ENCODE data around the gene LETMD1. TPM values are rescaled to one million over a fixed set of nuclear protein-coding genes. Genes with fewer than 3 reads are reported as not detected.

The LETMD1 gene
- total and polyA plus RNA-seq, 2 donors from 2014 or later = 54.4 to 68.2 TPM

DNA sequence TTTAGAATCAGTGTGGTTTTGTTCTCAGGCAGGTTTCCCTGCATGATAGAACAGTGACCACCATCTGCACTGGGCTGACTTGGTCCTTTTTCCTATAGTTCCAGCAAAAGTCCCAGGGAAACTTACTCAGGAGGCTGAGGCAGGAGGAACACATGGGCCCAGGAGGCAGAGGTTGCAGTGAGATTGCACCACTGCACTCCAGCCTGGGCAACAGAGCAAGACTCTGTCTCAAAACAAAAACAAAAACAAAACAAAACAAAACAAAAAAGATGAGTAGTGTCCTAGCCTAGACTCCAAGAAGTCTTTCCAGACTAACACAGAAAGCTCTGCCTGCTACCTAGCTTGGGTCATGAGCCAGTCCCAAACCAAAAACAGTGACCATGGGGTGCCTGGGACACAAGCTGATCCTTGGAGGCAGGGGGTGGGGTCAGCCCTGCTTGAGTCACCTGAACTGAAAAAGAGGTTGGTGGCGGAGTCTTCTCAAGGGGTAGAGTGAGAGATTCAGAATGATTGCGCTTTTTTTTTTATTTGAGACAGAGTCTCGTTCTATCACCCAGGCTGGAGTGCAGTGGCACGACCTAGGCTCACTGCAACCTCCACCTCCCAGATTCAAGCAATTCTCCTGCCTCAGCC lies 14.6 kb upstream of the LETMD1 start:
- intact Hi-C loops (cut with DNase I) = no loop called here
- H3K4me3 ChIP-seq (ENCODE audit: low read length in 3 of 3) = no peak overlapping the region
- DNase-seq (no peak), FAIRE-seq (no peak)
- no peak overlapping the region for H3K9ac ChIP-seq (ENCODE audit: low read length in 3 of 3)
- no peaks in the 10 kb centered on the region for H3K27me3 ChIP-seq (ENCODE audit: control insufficient read depth, insufficient read depth, low read length)
- H3K4me1 ChIP-seq (ENCODE audit: control insufficient read depth in 2 of 3, insufficient read depth in 2 of 3, low read depth in 1 of 3, low read length in 3 of 3) = peaks cover 0 to 4% (median 0%) of the 10 kb centered on the region in 3 donors
- TF ChIP-seq, protein P1, sequence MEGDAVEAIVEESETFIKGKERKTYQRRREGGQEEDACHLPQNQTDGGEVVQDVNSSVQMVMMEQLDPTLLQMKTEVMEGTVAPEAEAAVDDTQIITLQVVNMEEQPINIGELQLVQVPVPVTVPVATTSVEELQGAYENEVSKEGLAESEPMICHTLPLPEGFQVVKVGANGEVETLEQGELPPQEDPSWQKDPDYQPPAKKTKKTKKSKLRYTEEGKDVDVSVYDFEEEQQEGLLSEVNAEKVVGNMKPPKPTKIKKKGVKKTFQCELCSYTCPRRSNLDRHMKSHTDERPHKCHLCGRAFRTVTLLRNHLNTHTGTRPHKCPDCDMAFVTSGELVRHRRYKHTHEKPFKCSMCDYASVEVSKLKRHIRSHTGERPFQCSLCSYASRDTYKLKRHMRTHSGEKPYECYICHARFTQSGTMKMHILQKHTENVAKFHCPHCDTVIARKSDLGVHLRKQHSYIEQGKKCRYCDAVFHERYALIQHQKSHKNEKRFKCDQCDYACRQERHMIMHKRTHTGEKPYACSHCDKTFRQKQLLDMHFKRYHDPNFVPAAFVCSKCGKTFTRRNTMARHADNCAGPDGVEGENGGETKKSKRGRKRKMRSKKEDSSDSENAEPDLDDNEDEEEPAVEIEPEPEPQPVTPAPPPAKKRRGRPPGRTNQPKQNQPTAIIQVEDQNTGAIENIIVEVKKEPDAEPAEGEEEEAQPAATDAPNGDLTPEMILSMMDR (IDR thresholded peaks at IDR 0.05; ENCODE audit: borderline replicate concordance, extremely low read depth, insufficient read depth) = no peak
- no peaks in the 10 kb centered on the region for H3K9me3 ChIP-seq (ENCODE audit: control insufficient read depth in 2 of 3, insufficient read depth in 1 of 3, low read length in 3 of 3)
- no peaks in the 10 kb centered on the region for H3K36me3 ChIP-seq (ENCODE audit: control insufficient read depth in 2 of 3, insufficient read depth in 3 of 3, low read length in 3 of 3)
- H3K27ac ChIP-seq (ENCODE audit: low read depth in 2 of 2, low read length in 2 of 2) = no peak overlapping the region

DNA sequence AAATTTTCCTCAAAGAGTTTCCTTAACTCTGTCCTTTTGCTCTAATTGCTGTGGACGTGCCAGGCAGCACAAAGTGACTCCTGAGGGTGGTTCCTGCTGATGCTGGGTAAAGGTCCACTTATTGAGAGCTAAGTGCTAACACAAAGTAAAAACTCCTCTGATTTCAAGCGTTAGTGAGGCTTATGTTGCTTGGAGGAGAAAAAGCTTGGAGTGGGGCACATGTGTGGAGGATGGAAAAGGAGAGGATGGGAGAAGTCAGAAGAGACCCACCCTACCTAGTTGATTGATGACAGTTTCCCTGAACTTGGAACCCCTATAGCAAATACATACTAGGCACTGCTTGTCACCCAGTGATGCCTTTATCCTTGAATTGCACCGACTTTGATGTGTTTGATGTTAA lies 11.8 kb upstream of the LETMD1 start:
- Histone ChIP-seq H3K27me3 (ENCODE audit: control insufficient read depth, insufficient read depth, low read length) (no peaks in the 10 kb centered on the region), H3K27ac (ENCODE audit: low read depth in 2 of 2, low read length in 2 of 2) (no peak overlapping the region), H3K36me3 (ENCODE audit: control insufficient read depth in 2 of 3, insufficient read depth in 3 of 3, low read length in 3 of 3) (no peaks in the 10 kb centered on the region), H3K9me3 (ENCODE audit: control insufficient read depth in 2 of 3, insufficient read depth in 1 of 3, low read length in 3 of 3) (no peaks in the 10 kb centered on the region), H3K9ac (ENCODE audit: low read length in 3 of 3) (no peak overlapping the region), H3K4me3 (ENCODE audit: low read length in 3 of 3) (no peak overlapping the region), H3K4me1 (ENCODE audit: control insufficient read depth in 2 of 3, insufficient read depth in 2 of 3, low read depth in 1 of 3, low read length in 3 of 3) (no peaks in the 10 kb centered on the region)
- TF ChIP-seq, protein P1 (IDR thresholded peaks at IDR 0.05; ENCODE audit: borderline replicate concordance, extremely low read depth, insufficient read depth) = no peak
- FAIRE-seq (no peak), DNase-seq (no peak)
- intact Hi-C loops (cut with DNase I) = no loop called here

DNA sequence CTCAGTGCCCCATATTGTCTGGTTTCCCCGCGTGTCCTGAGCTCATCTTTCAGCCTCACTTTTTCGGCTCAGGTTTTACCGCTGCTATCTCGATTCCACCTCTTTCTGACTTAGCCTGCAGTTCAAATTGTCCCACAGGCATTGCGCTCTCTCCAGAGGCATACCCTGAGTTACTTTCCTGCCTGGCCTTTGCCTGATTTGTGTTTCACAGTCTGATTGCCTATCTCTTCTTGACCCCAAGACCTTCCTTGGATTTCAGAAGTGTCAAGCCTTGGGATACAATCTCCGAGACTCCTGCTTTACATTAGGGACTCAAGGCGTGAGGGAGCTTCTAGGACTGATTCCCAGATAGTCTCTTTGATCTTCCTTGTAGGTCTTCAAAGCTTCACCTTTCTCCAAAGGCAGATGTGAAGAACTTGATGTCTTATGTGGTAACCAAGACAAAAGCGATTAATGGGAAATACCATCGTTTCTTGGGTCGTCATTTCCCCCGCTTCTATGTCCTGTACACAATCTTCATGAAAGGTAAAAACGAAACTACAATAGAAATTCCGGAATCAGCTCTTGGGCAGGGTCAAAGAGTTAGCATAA lies 629 bp downstream of the LETMD1 start:
- peak overlapping the region; percentile 96 to 99 for H3K27ac ChIP-seq (ENCODE audit: low read depth in 2 of 2, low read length in 2 of 2)
- peak overlapping the region; percentile 89 to 96 (median 93) for H3K4me3 ChIP-seq (ENCODE audit: low read length in 3 of 3)
- H3K4me1 ChIP-seq (ENCODE audit: control insufficient read depth in 2 of 3, insufficient read depth in 2 of 3, low read depth in 1 of 3, low read length in 3 of 3) = peaks cover 3 to 11% (median 8%) of the 10 kb centered on the region in 3 donors
- intact Hi-C loops (cut with DNase I) = no loop called here
- H3K36me3 ChIP-seq (ENCODE audit: control insufficient read depth in 2 of 3, insufficient read depth in 3 of 3, low read length in 3 of 3) = peaks cover 0 to 9% (median 0%) of the 10 kb centered on the region in 3 donors
- DNase-seq = peak in 1 of 5 donors; percentile 37
- no peak for FAIRE-seq
- peak overlapping the region; percentile 27 to 96 (median 73) for H3K9ac ChIP-seq (ENCODE audit: low read length in 3 of 3)
- TF ChIP-seq, protein P1 (IDR thresholded peaks at IDR 0.05; ENCODE audit: borderline replicate concordance, extremely low read depth, insufficient read depth) = no peak
- H3K27me3 ChIP-seq (ENCODE audit: control insufficient read depth, insufficient read depth, low read length) = no peaks in the 10 kb centered on the region
- no peaks in the 10 kb centered on the region for H3K9me3 ChIP-seq (ENCODE audit: control insufficient read depth in 2 of 3, insufficient read depth in 1 of 3, low read length in 3 of 3)

Data from kidney (tissue), 14 donors.